BE2C (cell line): ENCODE measurements around the gene TSPAN9.

ENCODE experiments used
- DNase-seq: peaks from one replicate; pipeline ENCODE4 v3.0.0-alpha.2; 2020
- H3K27me3 ChIP-seq: fragments of 250-450 bp; sonication (Bioruptor Pico); 2 replicates; pipeline ENCODE4 v1.5.1; 2020; ENCODE audit warnings: mild to moderate bottlenecking
- H3K36me3 ChIP-seq: fragments of 250-450 bp; sonication (Bioruptor Pico); 2 replicates; pipeline ENCODE4 v1.5.1; 2020; ENCODE audit warnings: mild to moderate bottlenecking
- H3K4me1 ChIP-seq: fragments of 250-450 bp; sonication (Bioruptor Pico); 2 replicates; pipeline ENCODE4 v1.5.1; 2020
- H3K4me3 ChIP-seq: 2 replicates; pipeline ENCODE4 v1.5.1; 2011; ENCODE audit warnings: low read depth, low read length
- H3K9me3 ChIP-seq: fragments of 250-450 bp; sonication (Bioruptor Pico); 2 replicates; pipeline ENCODE4 v1.5.1; 2020
- TF ChIP-seq, protein P1 (sequence below): IDR thresholded peaks from 2 replicates; pipeline ENCODE4 v1.5.1; 2012; ENCODE audit warnings: mild to moderate bottlenecking, low read depth, low read length

Gene TSPAN9

DNA sequence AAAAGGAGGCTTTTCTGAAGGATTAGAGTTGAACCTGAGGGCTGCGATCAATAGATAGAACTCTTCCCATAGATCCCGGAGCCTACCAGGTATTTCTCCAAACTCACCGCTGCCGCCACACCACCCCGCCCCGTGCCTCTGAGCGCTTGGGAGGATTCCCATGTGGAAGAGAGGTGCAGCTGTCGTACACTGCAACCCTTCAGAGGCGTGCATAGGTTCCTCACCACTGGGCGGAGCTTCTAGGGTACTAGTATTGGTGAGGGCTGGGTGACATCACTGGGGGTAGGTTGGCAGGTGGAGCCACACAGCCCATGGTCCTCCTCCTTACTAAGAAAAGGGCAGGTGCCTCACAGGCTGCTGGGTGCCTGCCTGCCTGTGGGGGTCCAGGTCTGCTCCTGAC, 127.0 kb downstream of the TSPAN9 start:
- Histone ChIP-seq H3K4me1 (peaks cover 40% of the 10 kb centered on the region), H3K4me3 (peak overlapping the region; percentile 24), H3K27me3 (peaks cover 7% of the 10 kb centered on the region), H3K9me3 (no peaks in the 10 kb centered on the region), H3K36me3 (0 out of 2 replicates have a peak, but pooled peaks cover 4% of the 10 kb centered on the region)
- TF ChIP-seq, protein P1, sequence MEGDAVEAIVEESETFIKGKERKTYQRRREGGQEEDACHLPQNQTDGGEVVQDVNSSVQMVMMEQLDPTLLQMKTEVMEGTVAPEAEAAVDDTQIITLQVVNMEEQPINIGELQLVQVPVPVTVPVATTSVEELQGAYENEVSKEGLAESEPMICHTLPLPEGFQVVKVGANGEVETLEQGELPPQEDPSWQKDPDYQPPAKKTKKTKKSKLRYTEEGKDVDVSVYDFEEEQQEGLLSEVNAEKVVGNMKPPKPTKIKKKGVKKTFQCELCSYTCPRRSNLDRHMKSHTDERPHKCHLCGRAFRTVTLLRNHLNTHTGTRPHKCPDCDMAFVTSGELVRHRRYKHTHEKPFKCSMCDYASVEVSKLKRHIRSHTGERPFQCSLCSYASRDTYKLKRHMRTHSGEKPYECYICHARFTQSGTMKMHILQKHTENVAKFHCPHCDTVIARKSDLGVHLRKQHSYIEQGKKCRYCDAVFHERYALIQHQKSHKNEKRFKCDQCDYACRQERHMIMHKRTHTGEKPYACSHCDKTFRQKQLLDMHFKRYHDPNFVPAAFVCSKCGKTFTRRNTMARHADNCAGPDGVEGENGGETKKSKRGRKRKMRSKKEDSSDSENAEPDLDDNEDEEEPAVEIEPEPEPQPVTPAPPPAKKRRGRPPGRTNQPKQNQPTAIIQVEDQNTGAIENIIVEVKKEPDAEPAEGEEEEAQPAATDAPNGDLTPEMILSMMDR = no peak
- DNase-seq = no peak

DNA sequence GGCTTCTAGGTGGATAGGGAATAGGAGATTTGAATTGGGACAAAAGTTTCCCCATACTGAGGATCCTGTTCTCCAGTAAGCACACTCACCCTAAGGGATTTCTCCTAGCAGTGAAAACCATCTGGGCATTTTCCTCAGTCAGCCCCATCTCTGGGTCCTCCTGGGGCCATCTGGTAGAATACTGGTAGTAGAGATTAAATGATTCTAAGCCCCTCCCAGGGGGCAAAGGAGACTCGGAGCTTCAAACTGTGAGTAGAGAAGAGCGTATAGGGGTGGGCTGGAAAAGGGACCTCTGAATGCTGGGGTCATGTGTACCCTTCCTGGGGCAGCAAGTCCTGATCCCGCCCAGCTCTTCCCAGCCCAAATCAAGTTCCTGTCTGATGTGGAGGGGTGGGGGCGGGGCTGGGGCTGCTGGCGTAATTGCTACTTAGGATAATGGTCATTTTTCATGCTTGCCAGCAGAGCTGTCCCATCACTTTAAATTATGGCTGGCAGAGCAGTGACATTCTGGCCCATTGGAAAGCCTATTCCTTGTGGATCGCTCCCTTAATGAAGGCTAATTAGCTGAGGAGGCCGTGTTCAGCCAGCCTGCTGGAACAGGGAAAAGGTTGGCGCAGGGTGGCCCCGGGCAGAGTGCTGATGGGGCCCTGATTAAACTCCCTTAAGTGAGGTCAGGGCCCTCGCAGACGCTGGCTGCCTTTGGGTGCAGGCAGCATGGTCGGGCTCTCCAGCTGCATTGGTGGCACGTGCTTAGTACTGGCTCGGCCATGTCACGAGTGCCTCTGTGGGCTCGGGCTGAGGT, 127.8 kb downstream of the TSPAN9 start:
- TF ChIP-seq, protein P1 = no peak
- DNase-seq = peak; percentile 93
- Histone ChIP-seq H3K36me3 (0 out of 2 replicates have a peak, but pooled peaks cover 4% of the 10 kb centered on the region), H3K27me3 (peaks cover 4% of the 10 kb centered on the region), H3K4me3 (peak overlapping the region; percentile 24), H3K9me3 (no peaks in the 10 kb centered on the region), H3K4me1 (peaks cover 40% of the 10 kb centered on the region)

DNA sequence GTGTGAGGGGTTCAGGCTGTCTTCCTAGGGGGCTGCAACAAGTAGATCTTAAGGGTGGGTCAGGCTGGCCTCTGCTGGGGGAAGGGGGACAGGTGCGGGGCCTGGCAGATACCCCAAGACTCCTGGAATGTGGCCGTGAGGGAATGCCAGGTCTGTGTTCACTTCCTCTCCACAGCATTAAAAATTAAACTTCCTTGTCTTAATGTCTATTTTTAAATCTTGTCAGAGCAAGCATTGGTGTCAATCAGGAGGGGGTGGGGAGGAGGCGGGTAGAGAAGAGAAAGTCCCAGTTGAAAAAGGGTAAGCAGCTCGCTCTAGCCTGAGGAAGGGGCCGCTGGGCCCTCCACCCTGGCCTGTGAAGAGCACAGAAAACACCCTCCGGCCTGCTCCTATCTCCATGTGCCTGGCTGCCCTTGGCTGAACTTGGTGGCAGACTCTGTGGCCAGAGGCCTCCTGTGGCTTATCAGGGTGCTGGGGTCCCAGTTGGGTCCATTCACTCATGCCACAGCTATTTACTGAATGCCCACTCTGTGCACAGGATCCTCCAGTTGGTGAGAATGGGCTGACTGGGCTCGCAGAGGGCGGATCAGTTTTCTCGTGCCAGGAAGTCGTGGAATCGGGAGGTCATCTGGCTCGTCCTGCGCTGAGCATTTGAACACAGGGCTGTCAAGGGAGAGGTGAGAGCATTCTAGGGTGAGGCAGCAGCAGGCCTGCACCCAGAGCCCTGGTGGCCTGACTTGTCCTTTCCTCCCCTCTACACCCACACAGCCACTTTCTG, 128.8 kb downstream of the TSPAN9 start:
- Histone ChIP-seq H3K27me3 (no peaks in the 10 kb centered on the region; the same call in none of the 2 replicates), H3K4me3 (no peak overlapping the region), H3K36me3 (0 out of 2 replicates have a peak, but pooled peaks cover 4% of the 10 kb centered on the region), H3K4me1 (peaks cover 40% of the 10 kb centered on the region), H3K9me3 (no peaks in the 10 kb centered on the region)
- no peak for DNase-seq
- TF ChIP-seq, protein P1 = no peak

DNA sequence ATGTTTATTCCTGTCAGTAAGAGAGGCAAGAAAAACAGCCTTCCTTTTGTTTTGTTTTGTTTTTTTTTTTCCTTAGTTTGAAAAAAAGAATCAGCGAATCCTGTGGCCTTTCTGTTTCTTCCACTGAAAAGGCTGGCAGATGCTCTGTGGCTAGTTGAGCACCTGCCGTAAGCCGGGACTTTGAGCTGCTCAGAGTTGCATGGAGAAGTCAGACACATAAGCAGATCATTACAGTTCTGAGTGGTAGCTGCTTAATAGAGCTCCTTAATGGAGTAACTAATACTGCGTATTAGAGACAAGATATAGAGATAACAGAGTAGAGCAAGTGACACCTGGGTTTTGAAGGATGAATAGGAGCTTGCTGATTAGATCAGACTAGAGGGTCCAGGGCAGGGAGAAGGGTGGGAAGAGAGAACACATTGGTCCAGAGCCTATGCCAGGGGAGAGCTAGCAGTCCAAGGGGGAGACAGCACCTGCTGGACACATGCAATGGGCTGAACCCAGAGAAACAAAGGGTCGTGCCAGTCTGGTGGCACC, 129.4 kb downstream of the TSPAN9 start:
- TF ChIP-seq, protein P1 = no peak
- Histone ChIP-seq H3K4me1 (peaks cover 40% of the 10 kb centered on the region), H3K36me3 (0 out of 2 replicates have a peak, but pooled peaks cover 4% of the 10 kb centered on the region), H3K4me3 (no peak overlapping the region), H3K9me3 (no peaks in the 10 kb centered on the region), H3K27me3 (no peaks in the 10 kb centered on the region; the same call in none of the 2 replicates)
- DNase-seq = no peak

DNA sequence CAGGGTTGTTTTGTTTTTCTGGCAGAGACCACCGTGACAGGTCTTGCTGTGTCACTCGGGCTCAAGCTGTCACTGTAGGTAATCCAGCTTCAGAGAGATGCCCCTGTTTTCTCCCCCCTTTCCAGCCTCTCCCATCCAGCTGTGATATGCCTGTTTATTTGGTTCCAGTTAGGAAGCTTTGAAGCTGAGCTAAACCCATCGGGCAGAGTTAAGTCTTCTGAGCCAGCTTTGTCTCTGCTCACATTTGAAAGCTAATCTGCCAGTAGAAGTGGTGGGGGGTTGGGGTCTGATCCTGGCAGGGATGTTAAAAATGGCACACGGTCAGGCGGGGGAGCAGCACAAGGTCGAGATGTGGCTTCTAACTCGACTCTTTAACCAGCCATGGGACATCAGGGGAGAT, 130.0 kb downstream of the TSPAN9 start:
- DNase-seq = no peak
- peaks cover 40% of the 10 kb centered on the region for H3K4me1 ChIP-seq
- 0 out of 2 replicates have a peak, but pooled peaks cover 4% of the 10 kb centered on the region for H3K36me3 ChIP-seq
- no peak overlapping the region for H3K4me3 ChIP-seq
- H3K9me3 ChIP-seq = no peaks in the 10 kb centered on the region
- no peaks in the 10 kb centered on the region for H3K27me3 ChIP-seq
- TF ChIP-seq, protein P1 = no peak
